Ascending aorta (tissue), 2 donors: Measurements from ENCODE around the gene DNAH8. TPM values are rescaled to one million over a fixed set of nuclear protein-coding genes. Genes with fewer than 3 reads are reported as not detected.
"Not testable (repeated sequence)": the region's sequence is repeated elsewhere in the genome, so short reads cannot be mapped to it uniquely, and the experiment has no call there.

Source experiments
- DNase-seq, 2 donors: peaks; one replicate each; pipeline ENCODE4 v3.0.0-alpha.2; 2019; ENCODE audit warnings: low spot score in 2 of 2
- H3K27ac ChIP-seq, 2 donors: fragments of 200-600 bp; sonication (generic); one replicate each; pipeline ENCODE4 v1.5.1; 2016 to 2017; ENCODE audit warnings: mild to moderate bottlenecking in 1 of 2
- H3K27me3 ChIP-seq: fragments of 200-600 bp; sonication (generic); one replicate; pipeline ENCODE4 v1.5.1; 2017
- H3K36me3 ChIP-seq, 2 donors: fragments of 200-600 bp; sonication (generic); one replicate each; pipeline ENCODE4 v1.5.1; 2016
- H3K4me1 ChIP-seq, 2 donors: fragments of 200-600 bp; sonication (generic); one replicate each; pipeline ENCODE4 v1.5.1; 2016 to 2017; ENCODE audit warnings: mild to moderate bottlenecking in 1 of 2
- H3K4me3 ChIP-seq, 2 donors: fragments of 200-600 bp; sonication (generic); one replicate each; pipeline ENCODE4 v1.5.1; 2016 to 2017; ENCODE audit warnings: mild to moderate bottlenecking in 1 of 2
- H3K9me3 ChIP-seq, 2 donors: fragments of 200-600 bp; sonication (generic); one replicate each; pipeline ENCODE4 v1.5.1; 2016
- intact Hi-C: fragments of 100-400 bp; cut with DNase I; formaldehyde crosslinking; loops from one replicate; pipeline ENCODE4 v1.15.1; 2023
- total RNA-seq: library from RNA; depleted of rRNA; stranded (reverse); fragments of >200 nt; gene quantifications from one replicate; pipeline ENCODE4 v1.1.0, GENCODE V29; 2016
- TF ChIP-seq, protein P1 (sequence below), 3 experiments: fragments of 200-600 bp in 2 of 3; fragments of 450-650 bp in 1 of 3; sonication (generic) in 2 of 3; IDR thresholded peaks; one replicate each; pipeline ENCODE4 v1.5.1; 2016 to 2019; ENCODE audit warnings: antibody characterized with exemption in 3 of 3, mild to moderate bottlenecking in 1 of 3, moderate library complexity in 1 of 3

Gene DNAH8
- total RNA-seq, 1 donor from 2014 or later: not detected

DNA sequence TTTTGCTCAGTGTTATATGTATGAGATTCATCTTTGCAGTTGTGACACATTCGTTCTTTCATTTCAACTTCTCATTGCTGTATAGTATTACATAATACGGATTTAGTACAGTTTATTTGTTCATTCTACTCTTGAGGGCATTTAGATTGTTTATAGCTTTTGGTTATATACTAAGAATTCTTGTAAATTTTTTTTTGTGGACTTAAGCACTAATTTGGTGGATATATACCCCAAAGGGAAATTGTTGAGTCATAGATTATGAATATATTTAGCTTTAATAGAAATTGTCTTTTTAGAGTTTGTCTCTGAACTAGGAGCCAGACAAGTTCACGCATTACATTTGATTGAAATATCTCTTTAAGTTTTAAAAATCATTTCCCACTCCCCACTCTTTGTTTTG is 79.6 kb downstream of the DNAH8 start:
- no peaks in the 10 kb centered on the region for H3K4me1 ChIP-seq
- H3K27ac ChIP-seq: no peak overlapping the region
- intact Hi-C loops: no loop called here
- no peak for DNase-seq
- H3K4me3 ChIP-seq: no peak overlapping the region
- no peaks in the 10 kb centered on the region for H3K27me3 ChIP-seq
- no peaks in the 10 kb centered on the region for H3K36me3 ChIP-seq
- H3K9me3 ChIP-seq: no peaks in the 10 kb centered on the region
- TF ChIP-seq, protein P1, sequence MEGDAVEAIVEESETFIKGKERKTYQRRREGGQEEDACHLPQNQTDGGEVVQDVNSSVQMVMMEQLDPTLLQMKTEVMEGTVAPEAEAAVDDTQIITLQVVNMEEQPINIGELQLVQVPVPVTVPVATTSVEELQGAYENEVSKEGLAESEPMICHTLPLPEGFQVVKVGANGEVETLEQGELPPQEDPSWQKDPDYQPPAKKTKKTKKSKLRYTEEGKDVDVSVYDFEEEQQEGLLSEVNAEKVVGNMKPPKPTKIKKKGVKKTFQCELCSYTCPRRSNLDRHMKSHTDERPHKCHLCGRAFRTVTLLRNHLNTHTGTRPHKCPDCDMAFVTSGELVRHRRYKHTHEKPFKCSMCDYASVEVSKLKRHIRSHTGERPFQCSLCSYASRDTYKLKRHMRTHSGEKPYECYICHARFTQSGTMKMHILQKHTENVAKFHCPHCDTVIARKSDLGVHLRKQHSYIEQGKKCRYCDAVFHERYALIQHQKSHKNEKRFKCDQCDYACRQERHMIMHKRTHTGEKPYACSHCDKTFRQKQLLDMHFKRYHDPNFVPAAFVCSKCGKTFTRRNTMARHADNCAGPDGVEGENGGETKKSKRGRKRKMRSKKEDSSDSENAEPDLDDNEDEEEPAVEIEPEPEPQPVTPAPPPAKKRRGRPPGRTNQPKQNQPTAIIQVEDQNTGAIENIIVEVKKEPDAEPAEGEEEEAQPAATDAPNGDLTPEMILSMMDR (IDR thresholded peaks at IDR 0.05): no peak

DNA sequence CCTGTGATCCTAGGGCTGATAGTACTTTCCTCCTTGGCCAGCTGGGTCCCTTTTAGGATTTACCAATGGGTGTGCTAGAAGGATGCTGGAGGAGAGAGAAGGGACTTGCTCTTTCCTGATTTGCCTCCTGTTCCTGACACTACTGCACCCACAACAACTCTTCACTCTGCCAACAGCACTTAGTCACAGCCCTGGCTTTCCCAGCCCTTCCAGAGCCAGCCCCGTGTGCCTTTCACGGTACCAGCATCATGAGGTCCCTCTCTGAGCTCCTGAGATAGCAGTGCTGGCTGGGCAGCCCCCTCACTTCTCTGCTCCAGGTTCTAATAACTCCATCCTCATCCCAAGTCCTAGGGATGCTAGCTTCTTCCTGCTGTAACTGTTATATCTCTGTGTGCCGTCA is 80.9 kb downstream of the DNAH8 start:
- H3K36me3 ChIP-seq: no peaks in the 10 kb centered on the region
- TF ChIP-seq, protein P1 (IDR thresholded peaks at IDR 0.05): no peak
- H3K4me3 ChIP-seq: no peak overlapping the region
- no peak overlapping the region for H3K27ac ChIP-seq
- H3K9me3 ChIP-seq: no peaks in the 10 kb centered on the region
- no peaks in the 10 kb centered on the region for H3K4me1 ChIP-seq
- H3K27me3 ChIP-seq: no peaks in the 10 kb centered on the region
- DNase-seq: no peak
- intact Hi-C loops: no loop called here

GRCh38 chr6:38796437-38796836 is 81.3 kb downstream of the DNAH8 start:
- DNase-seq, H3K4me1 ChIP-seq, intact Hi-C loops, H3K27me3 ChIP-seq, H3K27ac ChIP-seq, H3K9me3 ChIP-seq, H3K4me3 ChIP-seq, H3K36me3 ChIP-seq: not testable (repeated sequence)

DNA sequence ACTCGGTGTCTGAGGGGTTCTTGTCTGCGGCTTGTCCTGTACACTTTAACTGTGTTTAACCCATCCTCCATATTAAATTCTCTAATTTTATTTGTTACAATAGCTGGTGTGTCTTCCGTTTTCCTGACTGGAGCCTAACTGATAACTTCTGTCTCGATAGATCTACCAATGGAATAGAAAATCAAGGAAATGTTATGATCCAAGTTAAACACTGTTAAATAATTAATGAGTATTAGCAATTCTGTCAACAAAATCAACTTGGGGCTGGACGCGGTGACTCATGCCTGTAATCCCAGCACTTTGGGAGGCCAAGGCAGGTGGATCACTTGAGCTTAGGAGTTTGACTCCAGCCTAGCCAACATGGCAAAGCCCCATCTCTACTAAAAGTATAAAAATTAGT is 81.7 kb downstream of the DNAH8 start:
- Histone ChIP-seq H3K27ac (no peak overlapping the region), H3K9me3 (no peaks in the 10 kb centered on the region), H3K4me1 (no peaks in the 10 kb centered on the region), H3K27me3 (no peaks in the 10 kb centered on the region), H3K36me3 (no peaks in the 10 kb centered on the region), H3K4me3 (no peak overlapping the region)
- DNase-seq: no peak
- TF ChIP-seq, protein P1 (IDR thresholded peaks at IDR 0.05): no peak
- intact Hi-C loops: no loop called here

DNA sequence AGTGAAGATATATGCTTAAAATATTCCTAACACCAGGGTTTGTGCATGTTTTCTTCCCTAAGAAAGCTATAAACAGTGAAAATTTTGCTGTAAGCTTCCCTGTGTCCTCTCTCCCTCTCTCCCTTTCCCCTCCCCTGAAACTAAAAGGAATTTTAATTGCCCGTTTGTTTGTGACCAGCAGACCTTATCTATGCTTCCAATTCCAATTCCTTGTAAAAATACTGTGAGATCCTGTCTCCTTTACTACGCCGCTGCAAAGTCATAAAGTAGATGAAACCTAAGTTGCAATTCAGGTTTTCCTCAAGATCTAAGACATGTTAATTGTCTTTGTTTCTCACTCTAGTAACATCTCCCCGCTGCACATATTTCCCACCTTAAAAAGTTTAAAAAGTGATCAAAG is 82.3 kb downstream of the DNAH8 start:
- Histone ChIP-seq H3K36me3 (no peaks in the 10 kb centered on the region), H3K4me3 (no peak overlapping the region), H3K27ac (no peak overlapping the region), H3K27me3 (no peaks in the 10 kb centered on the region), H3K9me3 (no peaks in the 10 kb centered on the region), H3K4me1 (no peaks in the 10 kb centered on the region)
- TF ChIP-seq, protein P1 (IDR thresholded peaks at IDR 0.05): no peak
- DNase-seq: no peak
- intact Hi-C loops: no loop called here

DNA sequence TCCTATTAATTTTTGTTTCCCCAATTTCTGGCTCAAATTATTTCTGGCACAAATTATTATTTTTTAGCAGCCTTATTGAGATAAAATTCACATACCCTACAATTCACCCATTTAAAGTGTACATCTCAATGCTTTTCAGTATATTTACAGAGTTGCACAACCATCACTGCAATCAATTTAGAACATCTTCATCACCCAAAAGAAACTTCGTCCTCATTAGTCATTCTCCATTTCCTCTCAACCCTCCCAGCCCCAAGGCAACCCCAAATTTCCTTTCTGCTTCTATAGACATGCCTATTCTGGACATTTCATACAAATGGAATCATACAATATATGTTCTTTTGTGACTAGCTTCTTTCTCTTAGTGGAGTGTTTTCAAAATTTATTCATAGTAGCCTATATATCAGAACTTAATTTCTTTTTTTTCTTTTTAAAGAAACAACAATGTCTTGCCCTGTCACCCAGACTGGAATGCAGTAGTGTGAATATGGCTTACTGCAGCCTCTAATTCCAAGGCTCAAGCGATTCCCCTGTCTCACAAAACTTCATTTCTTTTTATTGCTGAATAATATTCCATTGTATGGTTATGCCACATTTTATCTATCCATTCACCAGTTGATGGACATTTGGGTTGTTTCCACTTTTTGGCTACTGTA is 84.5 kb downstream of the DNAH8 start:
- TF ChIP-seq, protein P1 (IDR thresholded peaks at IDR 0.05): no peak
- no peaks in the 10 kb centered on the region for H3K36me3 ChIP-seq
- H3K4me1 ChIP-seq: no peaks in the 10 kb centered on the region
- H3K27me3 ChIP-seq: no peaks in the 10 kb centered on the region
- no peak overlapping the region for H3K27ac ChIP-seq
- H3K9me3 ChIP-seq: no peaks in the 10 kb centered on the region
- no peak for DNase-seq
- no peak overlapping the region for H3K4me3 ChIP-seq
- intact Hi-C loops: no loop called here
